Mesothelial cell of epicardium (in vitro differentiated cells): ENCODE data around the gene ITGAV. TPM values are rescaled to one million over a fixed set of nuclear protein-coding genes. Genes with fewer than 3 reads are reported as not detected.

Experiments used
- DNase-seq, 2 experiments: peaks; one replicate each; pipeline ENCODE4 v3.0.0; 2021; ENCODE audit warnings: low spot score in 2 of 2; ENCODE audit not compliant: unreplicated experiment in 2 of 2
- H3K27ac Mint-ChIP-seq: 2 replicates; pipeline ENCODE4 v1.8.0; 2021; ENCODE audit warnings: mixed read lengths
- H3K27me3 Mint-ChIP-seq: 2 replicates; pipeline ENCODE4 v1.8.0; 2021; ENCODE audit warnings: low read depth, mixed read lengths
- H3K36me3 Mint-ChIP-seq: 2 replicates; pipeline ENCODE4 v1.8.0; 2021; ENCODE audit warnings: mixed read lengths
- H3K4me1 Mint-ChIP-seq: 2 replicates; pipeline ENCODE4 v1.8.0; 2021; ENCODE audit warnings: mixed read lengths
- H3K4me3 Mint-ChIP-seq: 2 replicates; pipeline ENCODE4 v1.8.0; 2021; ENCODE audit warnings: mild to moderate bottlenecking, moderate library complexity, mixed read lengths
- H3K9me3 Mint-ChIP-seq: 2 replicates; pipeline ENCODE4 v1.8.0; 2021; ENCODE audit warnings: mixed read lengths
- total RNA-seq: library from RNA; stranded (reverse); gene quantifications from 3 replicates; pipeline ENCODE4 v1.2.1, GENCODE V29; 2021
- TF ChIP-seq, protein P1 (sequence below): fragments of 200-600 bp; sonication (generic); IDR thresholded peaks from one replicate; pipeline ENCODE4 v1.5.0; 2021; ENCODE audit warnings: antibody characterized with exemption; ENCODE audit not compliant: unreplicated experiment

The ITGAV gene
- total RNA-seq, 1 donor from 2014 or later, result 100 TPM

DNA sequence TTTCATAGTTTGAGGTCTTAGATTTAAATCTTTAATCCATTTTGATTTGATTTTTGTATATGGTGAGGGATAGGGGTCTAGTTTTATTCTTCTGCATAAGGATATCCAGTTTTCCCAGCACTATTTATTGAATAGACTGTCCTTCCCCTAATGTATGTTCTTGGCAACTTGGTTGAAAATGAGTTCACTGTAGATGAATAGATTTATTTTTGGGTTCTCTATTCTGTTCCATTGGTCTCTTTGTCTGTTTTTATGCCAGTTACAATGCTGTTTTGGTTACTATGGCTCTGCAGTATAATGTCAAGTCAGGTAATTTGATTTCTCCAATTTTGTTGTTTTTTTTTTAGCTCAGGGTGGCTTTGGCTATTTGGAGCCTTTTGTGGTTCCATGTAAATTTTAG is 109.9 kb downstream of the ITGAV start:
- no peaks in the 10 kb centered on the region for H3K27me3 Mint-ChIP-seq
- peaks cover 14% of the 10 kb centered on the region for H3K4me1 Mint-ChIP-seq
- TF ChIP-seq, protein P1, sequence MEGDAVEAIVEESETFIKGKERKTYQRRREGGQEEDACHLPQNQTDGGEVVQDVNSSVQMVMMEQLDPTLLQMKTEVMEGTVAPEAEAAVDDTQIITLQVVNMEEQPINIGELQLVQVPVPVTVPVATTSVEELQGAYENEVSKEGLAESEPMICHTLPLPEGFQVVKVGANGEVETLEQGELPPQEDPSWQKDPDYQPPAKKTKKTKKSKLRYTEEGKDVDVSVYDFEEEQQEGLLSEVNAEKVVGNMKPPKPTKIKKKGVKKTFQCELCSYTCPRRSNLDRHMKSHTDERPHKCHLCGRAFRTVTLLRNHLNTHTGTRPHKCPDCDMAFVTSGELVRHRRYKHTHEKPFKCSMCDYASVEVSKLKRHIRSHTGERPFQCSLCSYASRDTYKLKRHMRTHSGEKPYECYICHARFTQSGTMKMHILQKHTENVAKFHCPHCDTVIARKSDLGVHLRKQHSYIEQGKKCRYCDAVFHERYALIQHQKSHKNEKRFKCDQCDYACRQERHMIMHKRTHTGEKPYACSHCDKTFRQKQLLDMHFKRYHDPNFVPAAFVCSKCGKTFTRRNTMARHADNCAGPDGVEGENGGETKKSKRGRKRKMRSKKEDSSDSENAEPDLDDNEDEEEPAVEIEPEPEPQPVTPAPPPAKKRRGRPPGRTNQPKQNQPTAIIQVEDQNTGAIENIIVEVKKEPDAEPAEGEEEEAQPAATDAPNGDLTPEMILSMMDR, result no peak
- H3K9me3 Mint-ChIP-seq, result peaks cover 3% of the 10 kb centered on the region
- DNase-seq, result no peak
- peaks cover 3% of the 10 kb centered on the region for H3K36me3 Mint-ChIP-seq
- no peak overlapping the region for H3K27ac Mint-ChIP-seq
- no peak overlapping the region for H3K4me3 Mint-ChIP-seq

DNA sequence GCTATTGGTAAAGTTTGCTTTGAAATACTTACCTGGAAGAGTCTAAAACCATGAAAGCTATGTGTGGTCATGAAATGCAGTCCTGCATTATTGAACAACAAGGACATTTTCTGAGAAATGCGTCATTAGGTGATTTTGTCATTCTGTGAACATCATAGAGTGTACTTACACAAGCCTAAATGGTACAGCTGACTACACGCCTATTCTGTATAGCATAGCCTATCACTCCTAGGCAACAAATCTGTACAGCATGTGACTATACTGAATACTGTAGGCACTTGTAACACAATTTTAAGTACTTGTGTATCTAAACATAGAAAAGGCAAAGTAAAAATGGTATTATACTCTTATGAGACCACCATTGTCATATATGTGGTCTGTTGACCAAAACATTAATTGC is 112.2 kb downstream of the ITGAV start:
- H3K9me3 Mint-ChIP-seq, result peaks cover 6% of the 10 kb centered on the region
- H3K27me3 Mint-ChIP-seq, result no peaks in the 10 kb centered on the region
- no peak for DNase-seq
- peaks cover 5% of the 10 kb centered on the region for H3K36me3 Mint-ChIP-seq
- H3K4me1 Mint-ChIP-seq, result no peaks in the 10 kb centered on the region
- no peak overlapping the region for H3K27ac Mint-ChIP-seq
- no peak overlapping the region for H3K4me3 Mint-ChIP-seq
- TF ChIP-seq, protein P1, result no peak

DNA sequence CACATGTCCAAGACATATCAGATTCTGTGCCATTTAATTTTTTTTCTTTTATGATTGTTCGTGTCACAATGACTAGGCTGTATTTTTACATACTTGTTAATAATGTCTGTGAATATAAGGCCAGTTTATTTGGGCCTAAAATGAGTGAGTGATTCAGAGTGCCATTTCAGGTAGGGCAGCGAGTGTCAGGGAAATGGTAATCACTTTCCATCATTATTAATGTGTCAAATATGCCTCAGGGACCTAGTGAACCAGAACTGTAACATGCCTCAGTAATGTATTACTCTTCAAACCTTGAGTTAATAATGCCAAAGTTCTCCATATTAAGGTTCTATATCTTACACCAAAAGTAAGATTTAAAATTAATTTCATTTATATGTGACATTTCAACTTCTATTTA is 112.6 kb downstream of the ITGAV start:
- Mint-ChIP-seq H3K4me1 (no peaks in the 10 kb centered on the region), H3K27ac (no peak overlapping the region), H3K9me3 (peaks cover 6% of the 10 kb centered on the region), H3K36me3 (peaks cover 5% of the 10 kb centered on the region), H3K4me3 (no peak overlapping the region), H3K27me3 (no peaks in the 10 kb centered on the region)
- DNase-seq, result no peak
- TF ChIP-seq, protein P1, result no peak

DNA sequence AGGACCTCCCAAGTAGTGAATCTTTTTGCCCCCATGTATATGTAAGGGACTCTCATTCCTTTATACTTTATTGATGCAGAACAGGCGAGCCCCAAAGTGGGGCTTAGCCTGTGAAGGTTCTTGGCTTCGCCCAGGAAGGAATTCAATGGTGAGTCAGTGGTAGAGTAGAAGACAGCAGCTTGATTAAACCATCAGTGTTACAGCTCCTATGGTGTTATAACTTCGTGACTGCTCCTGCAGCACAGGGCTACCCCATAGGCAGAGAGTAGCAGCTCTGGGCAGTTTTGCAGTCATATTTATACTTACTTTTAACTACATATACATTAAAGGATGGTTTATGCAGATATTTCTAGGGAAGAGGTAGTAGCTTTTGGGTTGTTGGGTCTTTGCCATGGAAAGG is 115.0 kb downstream of the ITGAV start:
- DNase-seq, result no peak
- H3K4me1 Mint-ChIP-seq, result no peaks in the 10 kb centered on the region
- no peak overlapping the region for H3K4me3 Mint-ChIP-seq
- H3K27me3 Mint-ChIP-seq, result no peaks in the 10 kb centered on the region
- peaks cover 6% of the 10 kb centered on the region for H3K9me3 Mint-ChIP-seq
- TF ChIP-seq, protein P1, result no peak
- no peak overlapping the region for H3K27ac Mint-ChIP-seq
- peaks cover 8% of the 10 kb centered on the region for H3K36me3 Mint-ChIP-seq

DNA sequence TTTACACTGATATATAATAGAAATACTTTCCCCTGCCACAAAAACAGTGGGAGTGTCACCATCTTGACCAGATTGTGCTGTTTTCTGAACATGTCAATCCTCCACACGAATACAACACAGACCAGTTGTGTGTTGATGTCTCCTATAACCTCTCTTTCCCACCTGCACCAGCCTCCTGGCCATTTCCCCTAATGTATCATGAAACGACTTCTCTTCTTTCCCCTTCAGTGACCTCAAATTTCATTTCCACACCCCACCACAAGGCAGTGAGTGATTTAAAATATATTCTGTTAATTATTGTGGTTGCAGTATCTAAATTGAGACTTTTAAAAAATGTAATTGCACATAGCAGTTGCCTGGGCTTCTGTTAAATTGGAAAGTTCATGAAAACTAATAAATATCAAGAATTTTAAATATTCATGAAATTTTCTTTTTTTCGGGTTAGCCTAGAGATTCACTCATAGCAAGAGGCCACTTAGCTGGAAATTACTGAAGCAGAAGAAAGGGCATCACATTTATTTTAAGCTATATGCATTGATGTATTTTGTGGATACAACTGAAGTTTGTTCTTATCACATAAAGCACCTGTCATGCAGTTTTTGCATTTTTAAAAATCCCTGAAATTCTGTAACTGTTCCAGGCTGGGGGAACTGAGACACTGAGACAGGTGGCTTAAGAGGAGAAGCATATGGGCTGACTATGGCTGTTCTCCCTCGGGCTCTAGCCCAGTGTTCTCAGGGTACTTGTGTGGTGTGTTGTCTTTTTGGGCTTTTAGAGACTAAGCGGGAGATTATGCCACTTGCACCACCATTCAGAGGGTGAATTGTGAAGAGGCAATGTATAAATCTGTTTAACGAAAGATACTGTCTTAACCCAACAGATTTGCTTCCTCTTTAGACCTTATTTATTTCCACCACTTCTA is 119.9 kb downstream of the ITGAV start:
- Mint-ChIP-seq H3K4me3 (no peak overlapping the region), H3K27ac (no peak overlapping the region), H3K36me3 (peaks cover 5% of the 10 kb centered on the region), H3K4me1 (peaks cover 2% of the 10 kb centered on the region), H3K27me3 (no peaks in the 10 kb centered on the region), H3K9me3 (peaks cover 2% of the 10 kb centered on the region)
- TF ChIP-seq, protein P1, result no peak
- DNase-seq, result no peak
